ENCODE data around the gene KIF1A.

The KIF1A gene

GRCh38 chr2:240816584-240817495 is 3.2 kb downstream of the KIF1A start:
- DNase-seq (ENCODE audit: low read depth) = no peak
- TF ChIP-seq CTCF (conservative IDR thresholded peaks at IDR 0.05; ENCODE audit: low read length) = no peak
- H3K4me3 ChIP-seq (ENCODE audit: low read length) = no peak overlapping the region

- no peak for DNase-seq (ENCODE audit: low read depth)
- no peak overlapping the region for H3K4me3 ChIP-seq (ENCODE audit: low read length)
- TF ChIP-seq CTCF (conservative IDR thresholded peaks at IDR 0.05; ENCODE audit: low read length) = no peak
Observed at GRCh38 chr2:240815761-240816583, 4.0 kb downstream of the KIF1A start.

GRCh38 chr2:240814946-240815760 is 4.9 kb downstream of the KIF1A start:
- DNase-seq (ENCODE audit: low read depth) = no peak
- H3K4me3 ChIP-seq (ENCODE audit: low read length) = no peak overlapping the region
- TF ChIP-seq CTCF (conservative IDR thresholded peaks at IDR 0.05; ENCODE audit: low read length) = no peak

- no peak for TF ChIP-seq CTCF (conservative IDR thresholded peaks at IDR 0.05; ENCODE audit: low read length)
- no peak for DNase-seq (ENCODE audit: low read depth)
Observed at GRCh38 chr2:240814280-240814679, 5.7 kb downstream of the KIF1A start.

GRCh38 chr2:240813231-240813921 is 6.6 kb downstream of the KIF1A start:
- no peak overlapping the region for H3K4me3 ChIP-seq (ENCODE audit: low read length)
- no peak for TF ChIP-seq CTCF (conservative IDR thresholded peaks at IDR 0.05; ENCODE audit: low read length)
- no peak for DNase-seq (ENCODE audit: low read depth)

More at GRCh38 chr2:240814280-240814679, 5.7 kb downstream of the KIF1A start:
- no peak overlapping the region for H3K4me3 ChIP-seq (ENCODE audit: low read length)

GRCh38 chr2:240812721-240813120 is 7.3 kb downstream of the KIF1A start:
- H3K4me3 ChIP-seq (ENCODE audit: low read length) = no peak overlapping the region
- no peak for TF ChIP-seq CTCF (conservative IDR thresholded peaks at IDR 0.05; ENCODE audit: low read length)
- DNase-seq (ENCODE audit: low read depth) = no peak
